ENCODE results near the gene WWOX. TPM values are rescaled to one million over a fixed set of nuclear protein-coding genes. Genes with fewer than 3 reads are reported as not detected.

The WWOX gene
- total and polyA plus RNA-seq, 2 of the 13 experiments (the other 11 are each of a cell fraction or from before 2014, with no cell fraction given), result 9.1 to 37.4 TPM

DNA sequence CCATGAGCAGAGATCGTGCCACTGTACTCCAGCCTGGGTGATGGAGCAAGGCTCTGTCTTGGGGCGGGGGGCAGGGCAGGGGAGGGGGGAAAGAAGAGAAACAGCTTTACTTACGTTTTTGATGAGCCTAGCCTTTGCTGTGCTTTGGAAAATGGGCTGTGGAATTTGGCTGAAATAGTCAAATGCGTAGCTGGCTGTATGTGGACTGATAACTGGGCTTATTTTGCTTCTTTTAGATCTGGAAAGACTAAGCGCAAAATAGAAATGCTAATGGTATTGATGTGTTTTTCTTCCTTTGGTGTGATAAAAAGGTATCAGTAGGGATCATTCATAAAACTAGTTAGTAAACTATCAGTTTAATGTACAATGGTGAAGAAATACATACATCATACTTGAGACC lies 346.4 kb downstream of the WWOX start (continued):
- TF ChIP-seq KDM1A (CRISPR knock-in tag; IDR thresholded peaks at IDR 0.05) (no peak), ZNF570 (CRISPR knock-in tag; IDR thresholded peaks at IDR 0.05; ENCODE audit: borderline replicate concordance) (no peak), ZNF781 (CRISPR knock-in tag; IDR thresholded peaks at IDR 0.05; ENCODE audit: borderline replicate concordance, not compliant biosample characterization) (no peak), PTBP1 (IDR thresholded peaks at IDR 0.05; ENCODE audit: low read depth, low read length, poor library complexity, severe bottlenecking) (no peak), DR1 (CRISPR knock-in tag; IDR thresholded peaks at IDR 0.05) (no peak), MAFF (IDR thresholded peaks at IDR 0.05; ENCODE audit: low read depth, low read length) (no peak), RFXAP (CRISPR knock-in tag; IDR thresholded peaks at IDR 0.05; ENCODE audit: borderline replicate concordance) (no peak)
- TF ChIP-seq, protein P1, sequence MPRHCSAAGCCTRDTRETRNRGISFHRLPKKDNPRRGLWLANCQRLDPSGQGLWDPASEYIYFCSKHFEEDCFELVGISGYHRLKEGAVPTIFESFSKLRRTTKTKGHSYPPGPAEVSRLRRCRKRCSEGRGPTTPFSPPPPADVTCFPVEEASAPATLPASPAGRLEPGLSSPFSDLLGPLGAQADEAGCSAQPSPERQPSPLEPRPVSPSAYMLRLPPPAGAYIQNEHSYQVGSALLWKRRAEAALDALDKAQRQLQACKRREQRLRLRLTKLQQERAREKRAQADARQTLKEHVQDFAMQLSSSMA (CRISPR knock-in tag; IDR thresholded peaks at IDR 0.05), result no peak
- TF ChIP-seq, protein P2, sequence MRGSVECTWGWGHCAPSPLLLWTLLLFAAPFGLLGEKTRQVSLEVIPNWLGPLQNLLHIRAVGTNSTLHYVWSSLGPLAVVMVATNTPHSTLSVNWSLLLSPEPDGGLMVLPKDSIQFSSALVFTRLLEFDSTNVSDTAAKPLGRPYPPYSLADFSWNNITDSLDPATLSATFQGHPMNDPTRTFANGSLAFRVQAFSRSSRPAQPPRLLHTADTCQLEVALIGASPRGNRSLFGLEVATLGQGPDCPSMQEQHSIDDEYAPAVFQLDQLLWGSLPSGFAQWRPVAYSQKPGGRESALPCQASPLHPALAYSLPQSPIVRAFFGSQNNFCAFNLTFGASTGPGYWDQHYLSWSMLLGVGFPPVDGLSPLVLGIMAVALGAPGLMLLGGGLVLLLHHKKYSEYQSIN (CRISPR knock-in tag; IDR thresholded peaks at IDR 0.05; ENCODE audit: borderline replicate concordance), result no peak
- TF ChIP-seq, protein P3, sequence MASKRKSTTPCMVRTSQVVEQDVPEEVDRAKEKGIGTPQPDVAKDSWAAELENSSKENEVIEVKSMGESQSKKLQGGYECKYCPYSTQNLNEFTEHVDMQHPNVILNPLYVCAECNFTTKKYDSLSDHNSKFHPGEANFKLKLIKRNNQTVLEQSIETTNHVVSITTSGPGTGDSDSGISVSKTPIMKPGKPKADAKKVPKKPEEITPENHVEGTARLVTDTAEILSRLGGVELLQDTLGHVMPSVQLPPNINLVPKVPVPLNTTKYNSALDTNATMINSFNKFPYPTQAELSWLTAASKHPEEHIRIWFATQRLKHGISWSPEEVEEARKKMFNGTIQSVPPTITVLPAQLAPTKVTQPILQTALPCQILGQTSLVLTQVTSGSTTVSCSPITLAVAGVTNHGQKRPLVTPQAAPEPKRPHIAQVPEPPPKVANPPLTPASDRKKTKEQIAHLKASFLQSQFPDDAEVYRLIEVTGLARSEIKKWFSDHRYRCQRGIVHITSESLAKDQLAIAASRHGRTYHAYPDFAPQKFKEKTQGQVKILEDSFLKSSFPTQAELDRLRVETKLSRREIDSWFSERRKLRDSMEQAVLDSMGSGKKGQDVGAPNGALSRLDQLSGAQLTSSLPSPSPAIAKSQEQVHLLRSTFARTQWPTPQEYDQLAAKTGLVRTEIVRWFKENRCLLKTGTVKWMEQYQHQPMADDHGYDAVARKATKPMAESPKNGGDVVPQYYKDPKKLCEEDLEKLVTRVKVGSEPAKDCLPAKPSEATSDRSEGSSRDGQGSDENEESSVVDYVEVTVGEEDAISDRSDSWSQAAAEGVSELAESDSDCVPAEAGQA (IDR thresholded peaks at IDR 0.05; ENCODE audit: low read depth), result no peak
- TF ChIP-seq, protein P3 (CRISPR knock-in tag; IDR thresholded peaks at IDR 0.05; ENCODE audit: borderline replicate concordance), result no peak
